LNCAP (cell line): Measurements from ENCODE around the gene CLEC16A.

ENCODE experiments used
- CTCF ChIP-seq: fragments of 450-650 bp; IDR thresholded peaks from 2 replicates; pipeline ENCODE4 v1.5.1; 2017; ENCODE audit warnings: mild to moderate bottlenecking

CLEC16A gene

GRCh38 chr16:11112723-11113348 is 168.5 kb downstream of the CLEC16A start:
- TF ChIP-seq CTCF: no peak

- no peak for TF ChIP-seq CTCF
Observed at GRCh38 chr16:11114366-11115164, 170.2 kb downstream of the CLEC16A start.

GRCh38 chr16:11117576-11118211 is 173.3 kb downstream of the CLEC16A start:
- no peak for TF ChIP-seq CTCF

GRCh38 chr16:11118479-11118878 is 174.1 kb downstream of the CLEC16A start:
- no peak for TF ChIP-seq CTCF

GRCh38 chr16:11121083-11121608 is 176.8 kb downstream of the CLEC16A start:
- TF ChIP-seq CTCF: no peak

GRCh38 chr16:11121914-11122692 is 177.7 kb downstream of the CLEC16A start:
- no peak for TF ChIP-seq CTCF

GRCh38 chr16:11123666-11124065 is 179.3 kb downstream of the CLEC16A start:
- TF ChIP-seq CTCF: no peak
